NCI-H226 (cell line): ENCODE measurements around the gene IL17A.

Source experiments
- DNase-seq: peaks from one replicate; pipeline ENCODE4 v3.0.0-alpha.2; 2015

IL17A gene

DNA sequence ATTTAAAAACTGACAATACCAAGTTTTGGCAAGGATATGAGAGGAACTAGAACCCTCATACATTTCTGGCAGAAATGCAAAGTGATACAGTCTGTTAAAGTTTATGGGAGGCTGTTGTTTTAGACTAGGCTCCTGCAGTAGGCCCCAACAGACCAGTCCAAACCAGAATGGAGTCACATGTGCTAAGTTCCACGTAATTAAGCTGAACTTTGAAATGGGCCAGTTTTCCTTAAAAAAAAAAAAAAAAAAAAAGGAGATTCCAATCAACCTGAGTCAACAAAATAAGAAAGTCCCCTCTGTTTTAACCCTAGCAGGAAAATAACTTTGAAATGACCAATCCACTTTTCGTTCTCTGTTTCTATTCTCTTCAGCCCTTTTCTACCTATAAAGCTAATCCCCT lies 31.6 kb downstream of the IL17A start:
- DNase-seq, result no peak

DNA sequence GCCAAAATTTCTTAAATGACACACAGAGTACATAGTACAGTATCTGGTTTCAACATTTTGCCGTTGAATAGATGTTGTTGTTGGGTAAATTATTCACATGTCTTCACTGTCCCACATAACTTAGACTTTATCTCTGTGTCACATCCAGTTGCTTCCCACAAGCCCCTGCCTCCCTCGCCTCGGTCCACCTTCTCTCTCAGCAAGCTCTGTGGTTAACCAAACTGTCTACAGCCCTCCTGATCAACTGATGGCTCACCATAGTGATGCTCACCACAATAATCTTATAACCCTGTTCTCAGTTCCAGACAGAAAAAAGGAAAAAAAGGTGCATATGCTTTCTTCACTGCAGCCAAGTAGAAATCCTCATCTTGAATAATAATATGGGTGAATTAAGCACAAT lies 35.1 kb downstream of the IL17A start:
- DNase-seq, result no peak

DNA sequence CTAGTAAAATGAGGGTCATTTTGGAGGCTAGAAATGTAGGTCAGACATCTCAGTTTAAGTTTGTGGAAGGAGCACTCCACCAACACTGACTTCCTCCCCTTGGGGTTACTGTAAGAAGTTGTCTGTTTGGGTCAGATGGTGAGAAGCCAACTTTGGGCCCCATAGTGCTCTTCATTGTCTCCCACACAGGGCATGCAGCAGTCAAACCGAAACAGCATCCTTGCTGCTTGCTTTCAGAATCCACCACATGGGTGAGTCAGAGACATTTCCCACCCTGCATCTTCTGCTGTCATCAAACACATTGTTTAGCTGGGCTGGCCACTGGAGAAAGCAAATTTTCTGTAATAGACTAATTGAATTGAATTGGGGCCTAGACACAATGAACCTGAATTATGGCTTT lies 41.3 kb downstream of the IL17A start:
- no peak for DNase-seq

DNA sequence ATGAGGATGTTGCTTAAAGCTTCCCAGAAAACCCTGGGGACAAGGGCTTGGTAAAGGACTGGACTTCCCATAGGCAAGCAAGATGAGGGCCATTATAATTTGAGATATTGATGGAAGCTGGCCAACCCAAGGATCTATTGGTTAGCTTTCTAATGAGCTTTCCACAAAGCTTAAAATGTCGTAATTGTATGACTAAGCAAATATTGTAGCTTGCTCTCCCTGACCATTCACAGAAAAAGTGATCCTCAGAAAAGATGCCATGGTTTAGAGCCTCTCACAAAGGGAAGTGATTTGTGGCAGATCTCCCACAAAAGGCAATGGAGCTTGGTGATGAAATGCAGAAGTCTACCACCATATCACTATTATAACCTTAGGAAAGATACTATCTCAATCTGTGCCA lies 44.5 kb downstream of the IL17A start:
- no peak for DNase-seq

DNA sequence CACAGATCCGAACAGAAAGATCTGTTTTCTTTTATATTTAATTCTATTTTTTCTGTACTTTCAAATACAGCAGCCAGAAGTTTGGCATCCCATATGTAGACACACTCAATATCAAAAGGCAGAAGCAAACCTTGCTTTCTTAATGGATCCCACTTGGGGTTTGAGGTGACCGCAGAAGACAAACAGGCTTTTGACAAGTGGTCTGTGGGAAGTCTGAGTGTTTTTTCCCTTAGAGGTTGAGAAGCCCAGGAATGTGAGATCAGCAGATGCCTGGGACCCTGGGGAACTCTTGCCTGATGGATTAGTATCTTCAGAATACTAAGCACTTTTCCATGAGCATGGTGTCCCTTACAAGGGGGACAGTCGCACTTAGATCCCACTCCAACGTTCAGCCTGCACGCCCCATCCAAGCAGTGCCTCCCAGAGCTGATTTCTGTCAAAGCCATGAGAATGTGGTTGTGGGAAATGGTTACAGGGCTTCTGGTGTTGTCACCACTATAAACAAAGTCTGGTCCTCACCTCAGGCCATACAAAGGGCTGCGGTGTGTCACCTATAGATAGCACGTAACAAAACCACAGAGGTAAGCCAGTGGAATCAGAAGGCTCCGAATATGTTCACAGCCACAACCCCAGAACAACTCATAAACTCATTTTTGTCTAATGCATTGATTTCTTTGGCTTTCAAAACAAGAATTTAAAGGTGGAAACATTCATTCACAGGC lies 45.4 kb downstream of the IL17A start:
- no peak for DNase-seq

DNA sequence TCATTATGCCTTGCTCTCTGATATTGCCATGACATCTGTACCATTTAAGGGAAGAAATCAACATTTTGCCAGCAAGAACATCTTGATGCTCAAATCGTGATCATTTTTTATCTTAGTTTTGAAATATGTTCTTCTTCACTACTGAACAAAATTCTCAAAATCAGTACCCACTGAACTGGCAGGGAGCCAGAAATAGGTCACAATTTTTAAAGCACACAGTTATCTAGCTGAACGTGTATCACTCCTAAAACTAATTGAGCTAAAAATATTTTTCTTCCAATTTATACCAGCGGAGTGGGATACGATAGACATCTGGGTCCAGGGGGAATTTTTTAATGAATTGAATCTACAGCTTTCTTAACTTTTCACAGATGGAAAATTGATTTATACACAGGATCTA lies 46.8 kb downstream of the IL17A start:
- DNase-seq, result no peak

DNA sequence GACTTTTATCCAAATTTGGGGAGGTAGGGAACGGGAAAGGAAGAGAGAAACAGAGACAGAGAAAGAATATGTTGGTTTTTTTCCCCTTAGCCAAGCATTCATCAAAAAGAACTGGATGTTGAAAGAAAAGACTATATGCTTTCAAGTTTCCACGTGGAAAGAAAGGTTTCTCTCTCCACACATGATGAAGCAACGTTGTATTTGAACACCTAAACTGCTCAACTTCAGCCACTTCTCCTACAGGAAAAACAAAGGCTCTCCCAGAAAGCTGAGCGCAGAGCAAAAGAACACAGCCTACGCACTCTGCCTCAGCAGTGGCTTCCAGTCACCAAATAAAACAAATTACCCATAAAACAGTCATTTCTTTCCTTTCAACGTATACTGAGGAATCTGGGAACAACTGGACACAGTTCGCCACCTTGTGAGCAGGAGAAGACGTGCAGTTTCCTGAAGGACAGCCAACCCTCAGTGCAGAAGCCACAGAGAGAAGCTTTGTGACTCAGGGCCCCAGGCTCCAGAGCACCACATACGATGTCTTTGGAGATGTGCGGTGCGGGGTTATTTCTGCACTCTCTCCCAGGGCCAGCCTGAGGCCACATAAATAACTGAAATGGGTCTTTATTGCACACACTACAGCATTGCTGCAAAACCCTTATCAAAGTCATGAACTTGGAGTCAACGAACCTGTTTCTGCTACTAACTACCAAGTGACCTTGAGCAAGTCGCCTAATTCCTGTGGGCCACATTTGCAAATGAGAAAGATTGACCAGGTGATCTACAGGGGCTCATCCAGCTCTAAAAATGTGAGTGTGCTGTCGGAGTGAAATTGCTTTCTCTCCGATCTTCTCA lies 48.0 kb downstream of the IL17A start:
- DNase-seq, result peak; percentile 16
